WERI-Rb-1 (cell line): ENCODE measurements around the gene SYS1.
A peak's percentile ranks its signal among the peaks of the same experiment; 100 is the strongest.

ENCODE experiments used
- DNase-seq: peaks from one replicate; pipeline ENCODE4 v3.0.0-alpha.2; 2020
- H3K27ac ChIP-seq: fragments of 250-450 bp; sonication (Bioruptor Pico); 2 replicates; pipeline ENCODE4 v1.5.1; 2020; ENCODE audit warnings: mild to moderate bottlenecking, moderate library complexity
- H3K27me3 ChIP-seq: fragments of 250-450 bp; sonication (Bioruptor Pico); 2 replicates; pipeline ENCODE4 v1.5.1; 2021; ENCODE audit warnings: mild to moderate bottlenecking, low read depth, moderate library complexity; ENCODE audit not compliant: insufficient read depth, severe bottlenecking
- H3K36me3 ChIP-seq: fragments of 250-450 bp; sonication (Bioruptor Pico); 2 replicates; pipeline ENCODE4 v1.5.1; 2020; ENCODE audit warnings: mild to moderate bottlenecking, moderate library complexity
- H3K4me3 ChIP-seq: 2 replicates; pipeline ENCODE4 v1.5.1; 2011; ENCODE audit warnings: low read depth, mild to moderate bottlenecking, control low read depth, low read length
- H3K9me3 ChIP-seq: fragments of 250-450 bp; sonication (Bioruptor Pico); 2 replicates; pipeline ENCODE4 v1.5.1; 2021; ENCODE audit warnings: mild to moderate bottlenecking, moderate library complexity; ENCODE audit not compliant: severe bottlenecking
- TF ChIP-seq, protein P1 (sequence below): IDR thresholded peaks from 2 replicates; pipeline ENCODE4 v1.5.1; 2011; ENCODE audit warnings: low read depth, mild to moderate bottlenecking, control low read depth, inconsistent platforms, low read length

Gene SYS1

DNA sequence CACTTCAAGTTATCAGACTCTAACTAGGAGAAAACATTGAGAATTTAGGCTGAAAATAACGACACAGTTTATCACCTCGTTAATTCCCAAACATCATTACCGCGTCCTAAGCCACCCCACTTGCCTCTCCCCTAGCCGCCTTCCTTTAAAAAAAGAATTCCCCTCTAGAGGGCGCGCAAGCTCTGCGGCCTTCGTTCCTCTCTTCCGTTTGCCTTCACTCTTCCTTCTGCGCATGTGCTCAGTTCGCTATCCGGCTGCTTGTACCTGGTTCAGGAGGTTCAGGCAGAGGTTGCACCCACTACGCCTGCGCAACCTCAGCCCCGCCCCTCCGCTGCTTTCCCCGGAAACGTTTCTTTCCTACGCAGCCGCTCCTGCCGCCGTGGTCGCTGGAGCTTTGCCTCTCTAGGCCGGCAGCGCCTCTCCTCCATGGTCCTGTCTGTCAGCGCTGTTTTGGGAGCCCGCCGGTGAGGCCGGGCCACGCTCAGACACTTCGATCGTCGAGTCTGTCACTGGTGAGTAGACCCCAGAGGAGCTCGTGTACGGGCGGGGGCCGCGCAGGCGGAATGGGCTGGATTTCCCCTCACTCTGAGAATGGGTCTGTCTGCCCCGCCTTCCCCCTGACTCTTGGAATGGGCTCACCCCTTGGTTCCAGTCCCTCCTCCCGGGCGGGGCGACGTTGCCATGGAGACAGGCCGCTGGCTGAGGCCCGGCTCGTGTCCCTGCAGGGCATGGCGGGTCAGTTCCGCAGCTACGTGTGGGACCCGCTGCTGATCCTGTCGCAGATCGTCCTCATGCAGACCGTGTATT, at the start of gene SYS1:
Gene SYS1 (plus strand): TSS at position 353 of the 807 bp plus-strand sequence. CDS start 376 bp downstream, at position 729.
- TF ChIP-seq, protein P1, sequence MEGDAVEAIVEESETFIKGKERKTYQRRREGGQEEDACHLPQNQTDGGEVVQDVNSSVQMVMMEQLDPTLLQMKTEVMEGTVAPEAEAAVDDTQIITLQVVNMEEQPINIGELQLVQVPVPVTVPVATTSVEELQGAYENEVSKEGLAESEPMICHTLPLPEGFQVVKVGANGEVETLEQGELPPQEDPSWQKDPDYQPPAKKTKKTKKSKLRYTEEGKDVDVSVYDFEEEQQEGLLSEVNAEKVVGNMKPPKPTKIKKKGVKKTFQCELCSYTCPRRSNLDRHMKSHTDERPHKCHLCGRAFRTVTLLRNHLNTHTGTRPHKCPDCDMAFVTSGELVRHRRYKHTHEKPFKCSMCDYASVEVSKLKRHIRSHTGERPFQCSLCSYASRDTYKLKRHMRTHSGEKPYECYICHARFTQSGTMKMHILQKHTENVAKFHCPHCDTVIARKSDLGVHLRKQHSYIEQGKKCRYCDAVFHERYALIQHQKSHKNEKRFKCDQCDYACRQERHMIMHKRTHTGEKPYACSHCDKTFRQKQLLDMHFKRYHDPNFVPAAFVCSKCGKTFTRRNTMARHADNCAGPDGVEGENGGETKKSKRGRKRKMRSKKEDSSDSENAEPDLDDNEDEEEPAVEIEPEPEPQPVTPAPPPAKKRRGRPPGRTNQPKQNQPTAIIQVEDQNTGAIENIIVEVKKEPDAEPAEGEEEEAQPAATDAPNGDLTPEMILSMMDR = peak; percentile 78
- Histone ChIP-seq H3K27me3 (no peaks in the 10 kb centered on the region), H3K9me3 (no peaks in the 10 kb centered on the region), H3K27ac (peak within 1 kb of the TSS; percentile 91), H3K4me3 (peak within 1 kb of the TSS; percentile 79), H3K36me3 (peaks cover 24% of the 10 kb centered on the region)
- DNase-seq = peak; percentile 99

DNA sequence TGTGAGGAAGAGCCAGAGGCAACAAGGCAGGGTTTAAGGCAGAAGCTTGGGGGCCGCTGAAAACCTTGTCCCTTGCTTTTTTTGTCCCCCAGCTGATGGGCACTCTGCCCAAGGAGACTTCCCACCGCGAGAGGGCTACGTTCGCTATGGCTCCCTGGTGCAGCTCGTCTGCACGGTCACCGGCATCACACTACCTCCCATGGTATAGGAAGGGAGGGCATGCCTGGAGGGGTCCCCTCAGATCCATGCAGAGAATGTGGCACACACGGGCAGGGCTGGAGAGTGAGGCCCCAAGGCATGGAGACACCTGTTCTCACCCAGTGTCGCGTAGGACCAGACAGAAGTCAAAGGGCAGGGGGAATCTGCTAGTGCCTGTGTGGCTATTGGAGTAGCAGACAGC, 49.0 kb upstream of the SYS1 start:
- no peaks in the 10 kb centered on the region for H3K36me3 ChIP-seq
- H3K4me3 ChIP-seq = no peak overlapping the region
- H3K27me3 ChIP-seq = no peaks in the 10 kb centered on the region
- no peak for DNase-seq
- TF ChIP-seq, protein P1 = no peak
- H3K9me3 ChIP-seq = no peaks in the 10 kb centered on the region
- H3K27ac ChIP-seq = no peak overlapping the region

DNA sequence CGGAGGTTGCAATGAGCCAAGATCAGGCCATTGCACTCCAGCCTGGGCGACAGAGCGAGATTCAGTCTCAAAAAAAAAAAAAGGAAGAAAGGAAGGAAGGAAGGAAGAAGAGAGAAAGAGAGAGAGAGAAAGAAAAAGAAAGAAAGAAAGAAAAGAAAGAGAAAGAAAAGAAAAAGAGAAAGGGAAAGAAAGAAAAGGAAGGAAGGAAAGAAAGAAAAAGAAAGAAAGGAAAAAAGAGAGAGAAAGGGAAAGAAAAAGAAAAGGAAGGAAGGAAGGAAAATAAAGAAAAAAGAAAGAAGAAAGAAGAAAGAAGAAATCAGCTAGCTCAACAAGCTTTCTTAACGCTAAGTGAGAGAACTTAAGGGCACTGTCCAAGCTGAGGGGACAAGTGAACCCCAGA, 47.3 kb upstream of the SYS1 start:
- no peaks in the 10 kb centered on the region for H3K27me3 ChIP-seq
- no peaks in the 10 kb centered on the region for H3K9me3 ChIP-seq
- H3K36me3 ChIP-seq = no peaks in the 10 kb centered on the region
- H3K4me3 ChIP-seq = no peak overlapping the region
- H3K27ac ChIP-seq = no peak overlapping the region
- TF ChIP-seq, protein P1 = no peak
- DNase-seq = no peak

DNA sequence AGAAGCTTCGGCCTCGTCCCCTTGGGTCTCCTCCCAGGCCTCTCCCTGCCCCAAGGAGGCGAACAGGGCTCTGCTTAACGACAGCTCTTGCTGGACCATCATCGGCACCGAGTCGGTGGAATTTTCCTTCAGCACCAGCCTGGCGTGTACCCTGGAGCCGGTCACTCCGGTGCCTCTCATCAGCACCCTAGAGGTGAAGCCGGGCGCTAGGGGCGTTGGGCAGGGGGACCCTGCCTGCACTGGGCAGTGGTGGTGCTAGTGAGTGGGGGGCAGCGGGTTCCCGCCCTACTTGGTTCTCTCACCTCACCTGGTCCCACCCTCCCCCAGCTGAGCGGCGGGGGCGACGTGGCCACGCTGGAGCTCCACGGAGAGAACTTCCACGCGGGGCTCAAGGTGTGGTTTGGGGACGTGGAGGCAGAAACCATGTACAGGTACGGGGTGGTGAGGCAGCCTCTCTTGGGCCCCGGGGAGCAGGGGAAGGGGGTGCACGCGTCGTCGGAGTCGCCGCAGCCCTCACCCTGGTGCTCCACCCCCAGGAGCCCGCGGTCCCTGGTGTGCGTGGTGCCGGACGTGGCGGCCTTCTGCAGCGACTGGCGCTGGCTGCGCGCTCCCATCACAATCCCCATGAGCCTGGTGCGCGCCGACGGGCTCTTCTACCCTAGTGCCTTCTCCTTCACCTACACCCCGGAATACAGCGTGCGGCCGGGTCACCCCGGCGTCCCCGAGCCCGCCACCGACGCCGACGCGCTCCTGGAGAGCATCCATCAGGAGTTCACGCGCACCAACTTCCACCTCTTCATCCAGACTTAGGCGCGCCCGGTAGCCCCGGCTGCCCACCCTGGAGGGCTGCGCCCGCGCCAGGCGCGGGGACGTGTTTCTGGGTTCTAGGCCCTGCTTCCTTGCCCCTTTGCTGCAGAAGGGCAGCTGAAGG, 46.5 kb upstream of the SYS1 start:
- no peak overlapping the region for H3K4me3 ChIP-seq
- TF ChIP-seq, protein P1 = no peak

DNA sequence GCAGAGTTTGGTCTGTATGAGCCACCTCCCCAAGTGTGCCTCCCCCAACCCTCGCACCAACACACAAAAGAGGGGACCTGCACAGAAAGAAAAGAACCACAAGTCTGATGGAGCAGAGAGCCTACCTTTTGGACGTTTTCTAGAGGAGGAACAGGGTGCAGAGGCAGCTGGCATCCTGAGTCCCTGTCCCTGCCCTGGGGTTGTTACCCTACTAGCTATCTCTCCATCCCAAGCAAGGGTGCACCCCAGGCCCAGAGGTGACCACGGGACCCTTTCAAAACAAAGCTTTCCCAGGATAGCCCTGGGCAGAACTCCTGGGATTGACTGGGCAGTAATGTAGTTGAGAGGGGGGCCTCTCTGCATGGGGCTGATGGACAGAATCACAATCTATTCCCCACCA, 45.1 kb upstream of the SYS1 start:
- Histone ChIP-seq H3K4me3 (no peak overlapping the region), H3K27ac (no peak overlapping the region)
- TF ChIP-seq, protein P1 = no peak

More for the DNA sequence above, 46.5 kb upstream of the SYS1 start:
- Histone ChIP-seq H3K27ac (no peak overlapping the region), H3K9me3 (no peaks in the 10 kb centered on the region), H3K27me3 (no peaks in the 10 kb centered on the region), H3K36me3 (no peaks in the 10 kb centered on the region)
- DNase-seq = no peak

More for the DNA sequence above, 45.1 kb upstream of the SYS1 start:
- no peaks in the 10 kb centered on the region for H3K27me3 ChIP-seq
- H3K9me3 ChIP-seq = no peaks in the 10 kb centered on the region
- H3K36me3 ChIP-seq = no peaks in the 10 kb centered on the region
- DNase-seq = no peak
